DMS 273 (cell line): ENCODE data around the gene SYT10.
"Not testable (repeated sequence)": the region's sequence is repeated elsewhere in the genome, so short reads cannot be mapped to it uniquely, and the experiment has no call there.

ENCODE experiments used
- DNase-seq: peaks from one replicate; lab custom pipeline; 2025; ENCODE audit not compliant: unreplicated experiment; lab: John Stamatoyannopoulos, UW

SYT10 gene

GRCh38 chr12:33439587-33440011, at the start of gene SYT10:
Gene SYT10, minus strand, starts transcription at chr12:33439819. Its CDS starts 297 bp downstream, at chr12:33439522.
- peak; percentile 57 for DNase-seq

- no peak for DNase-seq
These were observed 48.4 kb upstream of the SYT10 start for GRCh38 chr12:33488036-33488435.

GRCh38 chr12:33486058-33486457, 46.4 kb upstream of the SYT10 start:
- DNase-seq: no peak

GRCh38 chr12:33484161-33484560, 44.5 kb upstream of the SYT10 start:
- DNase-seq: no peak

- no peak for DNase-seq
These were observed 40.7 kb upstream of the SYT10 start for GRCh38 chr12:33480366-33480765.

- DNase-seq: no peak
These were observed 36.4 kb upstream of the SYT10 start for GRCh38 chr12:33476058-33476457.

- no peak for DNase-seq
These were observed 32.7 kb upstream of the SYT10 start for GRCh38 chr12:33472299-33472698.

GRCh38 chr12:33455096-33455495, 15.5 kb upstream of the SYT10 start:
- DNase-seq: no peak

GRCh38 chr12:33450480-33450879, 10.9 kb upstream of the SYT10 start:
- no peak for DNase-seq

- DNase-seq: no peak
These were observed 858 bp upstream of the SYT10 start for GRCh38 chr12:33440477-33440876.

- DNase-seq: peak; percentile 18
These were observed 600 bp downstream of the SYT10 start for GRCh38 chr12:33438851-33439586.

- no peak for DNase-seq
These were observed 1.4 kb downstream of the SYT10 start for GRCh38 chr12:33438025-33438772.

- no peak for DNase-seq
These were observed 2.0 kb downstream of the SYT10 start for GRCh38 chr12:33437598-33437997.

- DNase-seq: peak; percentile 0
These were observed 6.6 kb downstream of the SYT10 start for GRCh38 chr12:33432992-33433391.

- DNase-seq: no peak
These were observed 8.0 kb downstream of the SYT10 start for GRCh38 chr12:33431648-33432047.

- no peak for DNase-seq
These were observed 10.2 kb downstream of the SYT10 start for GRCh38 chr12:33429468-33429867.

- DNase-seq: peak; percentile 0
These were observed 12.5 kb downstream of the SYT10 start for GRCh38 chr12:33427071-33427470.

GRCh38 chr12:33423706-33424105, 15.9 kb downstream of the SYT10 start:
- no peak for DNase-seq

- DNase-seq: not testable (repeated sequence)
These were observed 27.2 kb downstream of the SYT10 start for GRCh38 chr12:33412410-33412809.

- no peak for DNase-seq
These were observed 56.1 kb downstream of the SYT10 start for GRCh38 chr12:33383503-33383902.

- no peak for DNase-seq
These were observed 63.5 kb downstream of the SYT10 start for GRCh38 chr12:33376153-33376552.

- DNase-seq: no peak
These were observed 69.3 kb downstream of the SYT10 start for GRCh38 chr12:33370318-33370717.
